ENCODE data around the gene TMEM37. TPM values are rescaled to one million over a fixed set of nuclear protein-coding genes. Genes with fewer than 3 reads are reported as not detected.

Gene TMEM37
- total and polyA plus RNA-seq, 4 donors: 17.6 to 125 (median 37.4) TPM

GRCh38 chr2:119425620-119426395 is 5.8 kb upstream of the TMEM37 start:
- Histone ChIP-seq H3K4me1 (ENCODE audit: control insufficient read depth in 4 of 4, insufficient read depth in 4 of 4, low read length in 3 of 4) (peaks cover 21 to 43% (median 34%) of the 10 kb centered on the region in 4 donors), H3K27ac (ENCODE audit: low read depth in 1 of 2, low read length in 2 of 2) (peak overlapping the region; percentile 65 to 68), H3K36me3 (ENCODE audit: control insufficient read depth in 4 of 4, insufficient read depth in 3 of 4, low read depth in 1 of 4, low read length in 3 of 4) (no peaks in the 10 kb centered on the region), H3K4me3 (ENCODE audit: low read depth in 1 of 3, low read length in 3 of 3) (no peak overlapping the region), H3K9me3 (ENCODE audit: control insufficient read depth in 4 of 4, low read length in 3 of 4) (no peaks in the 10 kb centered on the region), H3K9ac (ENCODE audit: low read depth in 1 of 2, low read length in 2 of 2) (peak overlapping the region in 1 of 2 donors; percentile 44), H3K27me3 (ENCODE audit: control insufficient read depth in 4 of 4, insufficient read depth in 4 of 4, low read length in 3 of 4) (no peaks in the 10 kb centered on the region)
- WGBS: 62% methylated on average over 7 of the region's 7 CpGs
- DNase-seq (ENCODE audit: low spot score): no peak
- no peak for TF ChIP-seq ZBTB33 (IDR thresholded peaks at IDR 0.05)
- peak; percentile 17 for TF ChIP-seq REST (IDR thresholded peaks at IDR 0.05)
- TF ChIP-seq RXRA (IDR thresholded peaks at IDR 0.05): peak; percentile 64 to 75
- TF ChIP-seq JUND (IDR thresholded peaks at IDR 0.05): no peak
- TF ChIP-seq YY1 (IDR thresholded peaks at IDR 0.05): no peak
- TF ChIP-seq RAD21 (IDR thresholded peaks at IDR 0.05): no peak
- TF ChIP-seq SP1 (IDR thresholded peaks at IDR 0.05): peak; percentile 75
- TF ChIP-seq FOXA2 (IDR thresholded peaks at IDR 0.05): peak; percentile 49
- TF ChIP-seq GABPA (IDR thresholded peaks at IDR 0.05 in 1 of 2, conservative IDR thresholded peaks at IDR 0.05 in 1 of 2): no peak
- no peak for TF ChIP-seq ATF3 (IDR thresholded peaks at IDR 0.05)
- TF ChIP-seq CTCF (IDR thresholded peaks at IDR 0.05; ENCODE audit: low read depth, low read length, missing input control): no peak
- TF ChIP-seq HNF4A (conservative IDR thresholded peaks at IDR 0.05): peak; percentile 55 to 72
- TF ChIP-seq NR2F2 (IDR thresholded peaks at IDR 0.05): no peak
- TF ChIP-seq EGR1 (IDR thresholded peaks at IDR 0.05; ENCODE audit: low read depth in 2 of 2): no peak
- peak; percentile 48 for TF ChIP-seq HNF4G (IDR thresholded peaks at IDR 0.05)
- no peak for TF ChIP-seq FOXA1 (IDR thresholded peaks at IDR 0.05)

Data from liver (tissue), 9 donors.